Measurements from ENCODE around the gene MCM9. TPM values are rescaled to one million over a fixed set of nuclear protein-coding genes. Genes with fewer than 3 reads are reported as not detected.

Gene MCM9
- polyA plus RNA-seq, 3 donors, result 9.4 to 11.9 (median 9.8) TPM

DNA sequence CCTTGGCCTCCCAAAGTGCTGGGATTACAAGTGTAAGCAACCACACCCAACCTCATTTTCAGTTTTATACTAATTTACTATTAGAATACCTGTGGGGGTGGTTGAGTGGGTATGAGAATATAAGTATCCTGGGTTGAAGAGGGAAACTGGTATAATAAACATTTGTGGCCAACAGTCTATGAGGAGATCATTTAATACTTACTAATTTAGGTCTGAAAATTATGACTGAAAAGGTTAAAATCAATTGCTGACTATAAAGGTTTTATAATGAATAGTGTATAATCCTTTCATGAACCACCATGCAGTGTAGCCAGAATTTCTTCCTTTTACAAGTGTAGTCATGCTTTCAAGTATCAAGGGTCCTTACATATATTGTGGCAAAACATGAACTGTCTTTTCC is 29.9 kb downstream of the MCM9 start:
- Mint-ChIP-seq H3K27me3 (ENCODE audit: low read depth in 3 of 3) (no peaks in the 10 kb centered on the region), H3K4me1 (peaks cover 7% of the 10 kb centered on the region), H3K36me3 (peaks cover 62 to 77% of the 10 kb centered on the region in 2 donors), H3K9me3 (no peaks in the 10 kb centered on the region), H3K4me3 (no peak overlapping the region), H3K27ac (no peak overlapping the region)
- Histone ChIP-seq H3K36me3 (replicated peaks in 1 of 2; ENCODE audit: control insufficient read depth in 1 of 2, insufficient read depth in 2 of 2, low read length in 2 of 2) (peaks cover 73 to 92% of the 10 kb centered on the region in 2 donors), H2AFZ (ENCODE audit: insufficient read depth, low read depth, low read length, poor library complexity, severe bottlenecking) (no peak overlapping the region), H3K79me2 (ENCODE audit: insufficient read depth, low read length) (peaks cover 32% of the 10 kb centered on the region), H3K9me3 (replicated peaks in 1 of 2; ENCODE audit: control insufficient read depth in 1 of 2, insufficient read depth in 1 of 2, low read length in 2 of 2) (no peaks in the 10 kb centered on the region), H3K27me3 (ENCODE audit: control insufficient read depth in 2 of 2, insufficient read depth in 2 of 2, low read length in 2 of 2) (no peaks in the 10 kb centered on the region), H3K9ac (ENCODE audit: insufficient read depth, low read length, poor library complexity, severe bottlenecking) (no peak overlapping the region), H3K4me2 (replicated peaks; ENCODE audit: extremely low read depth, low read length, poor library complexity, severe bottlenecking) (no peak overlapping the region), H4K20me1 (ENCODE audit: insufficient read depth, low read length) (peaks cover 25% of the 10 kb centered on the region), H3K27ac (ENCODE audit: low read depth in 1 of 2, low read length in 2 of 2) (no peak overlapping the region), H3K4me3 (replicated peaks in 1 of 3; ENCODE audit: low read depth in 2 of 3, low read length in 3 of 3) (no peak overlapping the region), H3K4me1 (ENCODE audit: control insufficient read depth in 1 of 2, insufficient read depth in 2 of 2, low read length in 2 of 2) (no peaks in the 10 kb centered on the region)
- intact Hi-C loops (cut with micrococcal nuclease), result no loop called here
- TF ChIP-seq, protein P1, sequence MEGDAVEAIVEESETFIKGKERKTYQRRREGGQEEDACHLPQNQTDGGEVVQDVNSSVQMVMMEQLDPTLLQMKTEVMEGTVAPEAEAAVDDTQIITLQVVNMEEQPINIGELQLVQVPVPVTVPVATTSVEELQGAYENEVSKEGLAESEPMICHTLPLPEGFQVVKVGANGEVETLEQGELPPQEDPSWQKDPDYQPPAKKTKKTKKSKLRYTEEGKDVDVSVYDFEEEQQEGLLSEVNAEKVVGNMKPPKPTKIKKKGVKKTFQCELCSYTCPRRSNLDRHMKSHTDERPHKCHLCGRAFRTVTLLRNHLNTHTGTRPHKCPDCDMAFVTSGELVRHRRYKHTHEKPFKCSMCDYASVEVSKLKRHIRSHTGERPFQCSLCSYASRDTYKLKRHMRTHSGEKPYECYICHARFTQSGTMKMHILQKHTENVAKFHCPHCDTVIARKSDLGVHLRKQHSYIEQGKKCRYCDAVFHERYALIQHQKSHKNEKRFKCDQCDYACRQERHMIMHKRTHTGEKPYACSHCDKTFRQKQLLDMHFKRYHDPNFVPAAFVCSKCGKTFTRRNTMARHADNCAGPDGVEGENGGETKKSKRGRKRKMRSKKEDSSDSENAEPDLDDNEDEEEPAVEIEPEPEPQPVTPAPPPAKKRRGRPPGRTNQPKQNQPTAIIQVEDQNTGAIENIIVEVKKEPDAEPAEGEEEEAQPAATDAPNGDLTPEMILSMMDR (IDR thresholded peaks at IDR 0.05), result no peak
- DNase-seq, result no peak

DNA sequence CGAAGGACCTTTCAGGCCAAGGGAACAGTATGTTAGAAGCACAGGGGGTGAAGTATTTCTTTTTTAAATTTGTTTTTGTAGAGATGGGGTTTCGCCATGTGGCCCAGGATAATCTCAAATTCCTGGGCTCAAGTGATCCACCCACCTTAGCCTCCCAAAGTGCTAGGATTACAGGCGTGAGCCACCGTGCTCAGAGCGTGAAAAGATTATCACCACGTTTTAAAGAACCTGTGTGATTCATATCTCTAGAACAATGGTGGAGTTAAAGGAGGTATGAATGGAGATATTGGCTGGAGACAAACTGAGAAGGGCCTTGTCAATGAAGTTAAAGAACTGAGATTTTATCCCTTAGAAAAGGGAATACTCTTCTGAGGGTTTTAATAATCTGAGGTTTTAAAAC is 31.3 kb downstream of the MCM9 start:
- intact Hi-C loops (cut with micrococcal nuclease), result no loop called here
- H2AFZ ChIP-seq (ENCODE audit: insufficient read depth, low read depth, low read length, poor library complexity, severe bottlenecking), result no peak overlapping the region
- H3K79me2 ChIP-seq (ENCODE audit: insufficient read depth, low read length), result peaks cover 46% of the 10 kb centered on the region
- Mint-ChIP-seq H3K27ac (peak overlapping the region in 1 of 7 donors; percentile 43), H3K9me3 (no peaks in the 10 kb centered on the region), H3K4me1 (peaks cover 10% of the 10 kb centered on the region), H3K4me3 (no peak overlapping the region), H3K36me3 (peaks cover 66 to 77% of the 10 kb centered on the region in 2 donors), H3K27me3 (ENCODE audit: low read depth in 3 of 3) (no peaks in the 10 kb centered on the region)
- no peak for DNase-seq
- H3K9me3 ChIP-seq (replicated peaks in 1 of 2; ENCODE audit: control insufficient read depth in 1 of 2, insufficient read depth in 1 of 2, low read length in 2 of 2), result no peaks in the 10 kb centered on the region
- WGBS (ENCODE audit: insufficient coverage), result 100% methylated on average over 1 of the region's 6 CpGs
- H3K9ac ChIP-seq (ENCODE audit: insufficient read depth, low read length, poor library complexity, severe bottlenecking), result no peak overlapping the region
- H3K36me3 ChIP-seq (replicated peaks in 1 of 2; ENCODE audit: control insufficient read depth in 1 of 2, insufficient read depth in 2 of 2, low read length in 2 of 2), result peaks cover 65 to 92% of the 10 kb centered on the region in 2 donors
- TF ChIP-seq, protein P1 (IDR thresholded peaks at IDR 0.05), result no peak
- peaks cover 38% of the 10 kb centered on the region for H4K20me1 ChIP-seq (ENCODE audit: insufficient read depth, low read length)
- no peak overlapping the region for H3K27ac ChIP-seq (ENCODE audit: low read depth in 1 of 2, low read length in 2 of 2)
- no peaks in the 10 kb centered on the region for H3K4me1 ChIP-seq (ENCODE audit: control insufficient read depth in 1 of 2, insufficient read depth in 2 of 2, low read length in 2 of 2)
- no peak overlapping the region for H3K4me3 ChIP-seq (replicated peaks in 1 of 3; ENCODE audit: low read depth in 2 of 3, low read length in 3 of 3)
- H3K4me2 ChIP-seq (replicated peaks; ENCODE audit: extremely low read depth, low read length, poor library complexity, severe bottlenecking), result no peak overlapping the region
- H3K27me3 ChIP-seq (ENCODE audit: control insufficient read depth in 2 of 2, insufficient read depth in 2 of 2, low read length in 2 of 2), result no peaks in the 10 kb centered on the region

All from CD14-positive monocyte (primary cell).